K562 (cell line): Measurements from ENCODE around the gene CHRM1. TPM values are rescaled to one million over a fixed set of nuclear protein-coding genes. Genes with fewer than 3 reads are reported as not detected.

Experiments used
- ATAC-seq: fragments of 200-7000 bp; cut with Tn5 transposase; 3 replicates; pipeline ENCODE4 v1.9.1; 2020; ENCODE audit warnings: moderate library complexity
- BruUV-seq: library from RNA; stranded (reverse); fragments of 400-500 nt; replicated peaks from 2 replicates; lab custom pipeline; 2021; lab: Mats Ljungman, UMichigan
- CTCF ChIA-PET: fragments of 300-600 bp; formaldehyde crosslinking; extraction: SDS; loops from one replicate; lab custom pipeline; 2021; ENCODE audit warnings: low intra/inter-chr PET ratio; lab: Yijun Ruan, JAX
- POLR2A ChIA-PET: fragments of 300-600, 350-650 bp; sonication (Branson Sonifier 250); formaldehyde crosslinking; extraction: SDS; loops from one replicate; lab custom pipeline; 2021; ENCODE audit warnings: antibody characterized with exemption, inconsistent platforms; lab: Yijun Ruan, JAX
- DNase-seq, 4 experiments: peaks; one replicate each; pipeline versions ENCODE4 v3.0.0 to v3.0.0-alpha.2; 2011 to 2018; ENCODE audit warnings: low spot score in 3 of 4, mixed read lengths in 3 of 4; ENCODE audit errors: extremely low read depth in 1 of 4
- FAIRE-seq: peaks from 2 replicates; lab custom pipeline; 2011; peaks lifted over from hg19 to GRCh38; lab: Jason Lieb, UNC
- H2AFZ ChIP-seq: 2 replicates; pipeline ENCODE4 v1.6.0; 2011; ENCODE audit warnings: low read depth, low read length, control low read depth, inconsistent platforms
- H3K27ac ChIP-seq: fragments of 200-600 bp; 3 replicates; pipeline ENCODE4 v1.8.0; 2011; ENCODE audit warnings: low read depth, mild to moderate bottlenecking, control low read depth, inconsistent platforms, low read length, moderate library complexity, mixed read lengths; ENCODE audit errors: extremely low read depth
- H3K27me3 ChIP-seq, 2 experiments: fragments of 300-600 bp in 1 of 2; 2 replicates in 1 of 2; 3 replicates in 1 of 2; pipeline versions ENCODE4 v1.6.0 to v1.8.0; 2011; ENCODE audit warnings: inconsistent platforms in 2 of 2, low read length in 2 of 2, mild to moderate bottlenecking in 1 of 2, mixed read lengths in 1 of 2, moderate library complexity in 1 of 2; ENCODE audit not compliant: control insufficient read depth in 2 of 2, insufficient read depth in 2 of 2
- H3K36me3 ChIP-seq: fragments of 300-600 bp; 3 replicates; pipeline ENCODE4 v1.8.0; 2011; ENCODE audit warnings: mild to moderate bottlenecking, low read length, inconsistent platforms; ENCODE audit not compliant: control insufficient read depth, insufficient read depth
- H3K4me1 ChIP-seq, 2 experiments: fragments of 200-600 bp in 1 of 2; replicated peaks in 1 of 2; 2 replicates in 1 of 2; 3 replicates in 1 of 2; pipeline versions ENCODE4 v1.5.1 to v1.8.0; 2011; ENCODE audit warnings: inconsistent platforms in 2 of 2, low read length in 2 of 2, mild to moderate bottlenecking in 1 of 2, mixed read lengths in 1 of 2, moderate library complexity in 1 of 2; ENCODE audit not compliant: control insufficient read depth in 2 of 2, insufficient read depth in 2 of 2
- H3K4me2 ChIP-seq: 2 replicates; pipeline ENCODE4 v1.6.1; 2011; ENCODE audit warnings: low read length, control low read depth, inconsistent platforms, mixed read lengths; ENCODE audit not compliant: insufficient read depth
- H3K4me3 ChIP-seq: fragments of 200-600 bp; sonication (generic), shearing (Covaris generic); 2 replicates; pipeline ENCODE4 v1.5.1; 2016; ENCODE audit warnings: control low read depth, inconsistent platforms
- H3K79me2 ChIP-seq: fragments of 200-600 bp; 3 replicates; pipeline ENCODE4 v1.8.0; 2011; ENCODE audit warnings: low read length, inconsistent platforms; ENCODE audit not compliant: control insufficient read depth, insufficient read depth
- H3K9ac ChIP-seq, 2 experiments: 2 replicates each; pipeline versions ENCODE4 v1.6.0 to v1.6.1; 2011; ENCODE audit warnings: low read depth in 2 of 2, low read length in 2 of 2, control low read depth in 1 of 2, inconsistent platforms in 1 of 2, mild to moderate bottlenecking in 1 of 2, mixed read lengths in 1 of 2; ENCODE audit not compliant: insufficient read depth in 1 of 2
- H3K9me1 ChIP-seq: one replicate; pipeline ENCODE4 v1.6.0; 2011; ENCODE audit warnings: inconsistent platforms, mild to moderate bottlenecking, low read length, moderate library complexity; ENCODE audit not compliant: control insufficient read depth, insufficient read depth
- H3K9me3 ChIP-seq: replicated peaks from 2 replicates; pipeline ENCODE4 v1.5.1; 2011; ENCODE audit warnings: low read depth, low read length, inconsistent platforms; ENCODE audit not compliant: control insufficient read depth, insufficient read depth
- H4K20me1 ChIP-seq: replicated peaks from 2 replicates; pipeline ENCODE4 v1.6.1; 2011; ENCODE audit warnings: low read length, inconsistent platforms, mixed read lengths; ENCODE audit not compliant: control insufficient read depth, insufficient read depth
- BCOR ChIP-seq: fragments of 450-650 bp; IDR thresholded peaks from 2 replicates; pipeline ENCODE4 v1.6.1; 2016
- C11orf30 ChIP-seq: fragments of 450-650 bp; IDR thresholded peaks from 2 replicates; pipeline ENCODE4 v1.6.1; 2016; ENCODE audit warnings: low read depth, mild to moderate bottlenecking
- CBFA2T3 ChIP-seq: fragments of 450-650 bp; IDR thresholded peaks from 2 replicates; pipeline ENCODE4 v1.6.1; 2017
- CREB3L1 ChIP-seq: fragments of 450-650 bp; IDR thresholded peaks from 2 replicates; pipeline ENCODE4 v1.6.1; 2014; ENCODE audit warnings: low read depth, mild to moderate bottlenecking, moderate library complexity, borderline replicate concordance
- ELF1 ChIP-seq: fragments of 200-800 bp; sonication (Bioruptor generic); IDR thresholded peaks from 2 replicates; pipeline ENCODE4 v1.6.1; 2016; ENCODE audit warnings: missing genetic modification characterization, missing compliant biosample characterization
- FOXK2 ChIP-seq, 2 experiments: fragments of 450-650 bp; IDR thresholded peaks in 1 of 2; conservative IDR thresholded peaks in 1 of 2; 2 replicates each; pipeline ENCODE4 v1.6.1; 2016; ENCODE audit warnings: low read depth in 2 of 2, mild to moderate bottlenecking in 1 of 2
- GABPB1 ChIP-seq: sonication (generic); formaldehyde crosslinking; IDR thresholded peaks from 2 replicates; pipeline ENCODE4 v1.8.0; 2022; ENCODE audit warnings: mild to moderate bottlenecking, missing genetic modification reagents
- GMEB1 ChIP-seq: fragments of 250-450 bp; sonication (Bioruptor Pico); IDR thresholded peaks from 2 replicates; pipeline ENCODE4 v1.4.0; 2020; ENCODE audit warnings: mild to moderate bottlenecking
- GTF2E2 ChIP-seq: fragments of 200-800 bp; sonication (Bioruptor generic); IDR thresholded peaks from 2 replicates; pipeline ENCODE4 v1.6.1; 2016; ENCODE audit warnings: missing genetic modification characterization, missing compliant biosample characterization
- KAT7 ChIP-seq: sonication (generic); formaldehyde crosslinking; IDR thresholded peaks from 2 replicates; pipeline ENCODE4 v1.8.0; 2022; ENCODE audit warnings: missing genetic modification reagents, mild to moderate bottlenecking, borderline replicate concordance
- MCM3 ChIP-seq: fragments of 450-650 bp; IDR thresholded peaks from 2 replicates; pipeline ENCODE4 v1.6.1; 2016
- MECOM ChIP-seq: fragments of 250-450 bp; sonication (Bioruptor Pico); IDR thresholded peaks from 2 replicates; pipeline ENCODE4 v1.8.0; 2022; ENCODE audit warnings: inconsistent platforms
- MEF2A ChIP-seq: IDR thresholded peaks from 2 replicates; pipeline ENCODE4 v1.6.1; 2011; ENCODE audit warnings: low read depth, mild to moderate bottlenecking, low read length, moderate library complexity; ENCODE audit not compliant: control insufficient read depth
- STAG1 ChIP-seq: sonication (generic); formaldehyde crosslinking; IDR thresholded peaks from 2 replicates; pipeline ENCODE4 v1.5.0; 2020; ENCODE audit warnings: missing genetic modification reagents, borderline replicate concordance
- TGIF2 ChIP-seq: sonication (generic); formaldehyde crosslinking; IDR thresholded peaks from 2 replicates; pipeline ENCODE4 v1.8.1; 2022; ENCODE audit warnings: mild to moderate bottlenecking, missing genetic modification reagents, moderate library complexity
- ZNF121 ChIP-seq: sonication (generic); formaldehyde crosslinking; conservative IDR thresholded peaks from 2 replicates; pipeline ENCODE4 v1.8.0; 2022; ENCODE audit warnings: missing genetic modification reagents
- ZNF586 ChIP-seq: fragments of 450-650 bp; formaldehyde crosslinking; conservative IDR thresholded peaks from 2 replicates; pipeline ENCODE4 v1.4.0; 2020; ENCODE audit warnings: mild to moderate bottlenecking, moderate library complexity
- whole genome bisulfite sequencing: fragments of 100-300 bp; shearing (Covaris generic); methylation state at CpG from one replicate; pipeline ENCODE4 v1.1.6; 2016; ENCODE audit warnings: low coverage, mixed read lengths; ENCODE audit not compliant: insufficient coverage; ENCODE audit errors: missing lambda C conversion rate; 5-methylcytosine and 5-hydroxymethylcytosine counted together
- in situ Hi-C: fragments of 300-500 bp; cut with MboI; formaldehyde crosslinking; loops from 4 replicates; pipeline ENCODE4 v1.15.0; 2018; ENCODE audit warnings: inconsistent platforms, mixed read lengths
- intact Hi-C: fragments of 100-400 bp; cut with micrococcal nuclease; formaldehyde crosslinking; loops from 2 replicates; pipeline ENCODE4 v1.14.2; 2022
- polyA plus RNA-seq, 8 experiments: library from polyadenylated mRNA; depleted of rRNA in 4 of 8; stranded (reverse) in 5 of 8; unstranded in 3 of 8; fragments of >200 nt; fragmentation: Nextera tagmentation in 2 of 8; fragmentation: Illumina TruSeq in 1 of 8; extraction: Ambion mirVana in 2 of 8; extraction: Trizol in 1 of 8; gene quantifications; 2 replicates each; pipeline versions ENCODE4 v1.2.1 to v1.2.3, GENCODE V29; 2011 to 2014; ENCODE audit warnings: inconsistent platforms in 1 of 8, missing spikeins in 1 of 8
- total RNA-seq, 7 experiments: library from RNA; depleted of rRNA in 6 of 7; stranded (reverse); fragments of >200 nt in 6 of 7; fragmentation: Illumina TruSeq in 2 of 7; extraction: Trizol in 2 of 7; gene quantifications; 2 replicates each; pipeline versions ENCODE4 v1.2.1 to v1.2.3, GENCODE V29; 2011 to 2021; ENCODE audit warnings: low replicate concordance in 1 of 7

Gene CHRM1
- total and polyA plus RNA-seq, 9 of the 15 experiments (the other 6 are each of a cell fraction or from before 2014, with no cell fraction given) = not detected

- Histone ChIP-seq H3K4me3 (no peak overlapping the region), H3K36me3 (no peaks in the 10 kb centered on the region), H3K4me2 (no peak overlapping the region), H3K9me1 (no peaks in the 10 kb centered on the region), H3K4me1 (peaks cover 4 to 5% of the 10 kb centered on the region in 2 experiments; a peak in 2 of 5 replicates), H3K27ac (no peak overlapping the region), H2AFZ (no peak overlapping the region), H3K9me3 (no peaks in the 10 kb centered on the region), H3K79me2 (no peaks in the 10 kb centered on the region), H4K20me1 (no peaks in the 10 kb centered on the region; the same call in 1 of the 2 replicates), H3K9ac (no peak overlapping the region), H3K27me3 (peaks cover 11 to 35% of the 10 kb centered on the region in 2 experiments)
- intact Hi-C loops (no loop called here), in situ Hi-C loops (no loop called here)
- FAIRE-seq (no peak), ATAC-seq (no peak), DNase-seq (no peak)
- BruUV-seq = no TSS peak
- WGBS = 5% methylated on average over 2 of the region's 2 CpGs
- CTCF ChIA-PET = no interaction called here
- POLR2A ChIA-PET = interaction anchor here (0.7 to 2.0 kb wide), 6 partner anchors 8 to 56 kb away, joined by 3 to 10 read pairs (median 4); partner anchors contain the start of gene SLC3A2
- TF ChIP-seq ELF1 (tag) (no peak), ZNF586 (CRISPR knock-in tag) (no peak), CREB3L1 (no peak), KAT7 (CRISPR knock-in tag) (no peak), MEF2A (no peak), ZNF121 (CRISPR knock-in tag) (no peak), MCM3 (no peak), FOXK2 (conservative IDR thresholded peaks at IDR 0.05 in 1 of 2, IDR thresholded peaks at IDR 0.05 in 1 of 2; ENCODE audit: low read depth in 2 of 2) (no peak), STAG1 (no peak), MECOM (CRISPR knock-in tag) (no peak), GMEB1 (CRISPR knock-in tag) (no peak), C11orf30 (no peak), BCOR (no peak), TGIF2 (CRISPR knock-in tag) (no peak), GTF2E2 (tag) (no peak), GABPB1 (CRISPR knock-in tag) (no peak), CBFA2T3 (no peak)
Observed at GRCh38 chr11:62897311-62897710, 23.9 kb downstream of the CHRM1 start.
